Loucy (cell line): ENCODE results near the gene MEF2A.

Experiments
- H2AFZ ChIP-seq: fragments of 200-600 bp; sonication (generic); 2 replicates; pipeline ENCODE4 v1.6.0; 2016; ENCODE audit warnings: antibody characterized with exemption, mild to moderate bottlenecking, low read length, moderate library complexity
- H3F3A ChIP-seq: fragments of 200-600 bp; 2 replicates; pipeline ENCODE4 v1.6.0; 2016; ENCODE audit warnings: antibody characterized with exemption, low read depth, mild to moderate bottlenecking
- H3K27me3 ChIP-seq: fragments of 200-600 bp; sonication (generic); 2 replicates; pipeline ENCODE4 v1.6.1; 2014; ENCODE audit warnings: low read length, mild to moderate bottlenecking; ENCODE audit not compliant: insufficient read depth, poor library complexity, severe bottlenecking
- H3K36me3 ChIP-seq: fragments of 200-600 bp; sonication (generic); 2 replicates; pipeline ENCODE4 v1.6.1; 2016; ENCODE audit warnings: low read length; ENCODE audit not compliant: insufficient read depth
- H3K4me1 ChIP-seq: fragments of 200-600 bp; sonication (generic); 2 replicates; pipeline ENCODE4 v1.5.1; 2014; ENCODE audit warnings: low read length, mild to moderate bottlenecking; ENCODE audit not compliant: insufficient read depth, poor library complexity, severe bottlenecking
- H3K4me2 ChIP-seq: fragments of 200-600 bp; sonication (generic); 2 replicates; pipeline ENCODE4 v1.6.0; 2014; ENCODE audit warnings: antibody characterized with exemption, low read length, low read depth, mild to moderate bottlenecking; ENCODE audit not compliant: poor library complexity, severe bottlenecking
- H3K4me3 ChIP-seq: fragments of 200-600 bp; sonication (generic); 2 replicates; pipeline ENCODE4 v1.5.1; 2014; ENCODE audit warnings: low read length, mild to moderate bottlenecking, mixed read lengths; ENCODE audit not compliant: poor library complexity, severe bottlenecking
- H3K79me2 ChIP-seq: fragments of 200-600 bp; sonication (generic); 2 replicates; pipeline ENCODE4 v1.6.1; 2014; ENCODE audit warnings: low read length; ENCODE audit not compliant: insufficient read depth
- H3K9ac ChIP-seq: fragments of 200-600 bp; sonication (generic); 2 replicates; pipeline ENCODE4 v1.6.0; 2014; ENCODE audit warnings: mild to moderate bottlenecking, low read depth, low read length, moderate library complexity; ENCODE audit not compliant: poor library complexity, severe bottlenecking
- H3K9me2 ChIP-seq: fragments of 200-600 bp; sonication (generic); replicated peaks from 2 replicates; pipeline ENCODE4 v1.6.1; 2016; ENCODE audit warnings: low read depth, low read length, mixed read lengths
- H3K9me3 ChIP-seq: fragments of 200-600 bp; sonication (generic); 2 replicates; pipeline ENCODE4 v1.6.1; 2014; ENCODE audit warnings: mild to moderate bottlenecking, antibody characterized with exemption, low read length, low read depth; ENCODE audit not compliant: insufficient read depth
- H4K20me1 ChIP-seq: fragments of 200-600 bp; sonication (generic); 2 replicates; pipeline ENCODE4 v1.6.0; 2014; ENCODE audit warnings: antibody characterized with exemption, low read length, mild to moderate bottlenecking; ENCODE audit not compliant: insufficient read depth, poor library complexity, severe bottlenecking
- CTCF ChIP-seq: fragments of 200-600 bp; sonication (generic); conservative IDR thresholded peaks from 2 replicates; pipeline ENCODE4 v1.5.1; 2014; ENCODE audit warnings: mild to moderate bottlenecking, antibody characterized with exemption, low read length
- EZH2phosphoT487 ChIP-seq: fragments of 200-600 bp; IDR thresholded peaks from 2 replicates; pipeline ENCODE4 v1.6.1; 2018; ENCODE audit warnings: antibody characterized with exemption, mild to moderate bottlenecking, moderate library complexity, borderline replicate concordance

Gene MEF2A

GRCh38 chr15:99727330-99727729 is 161.5 kb downstream of the MEF2A start:
- Histone ChIP-seq H3K36me3 (no peaks in the 10 kb centered on the region), H4K20me1 (no peaks in the 10 kb centered on the region), H2AFZ (no peak overlapping the region), H3K4me3 (no peak overlapping the region), H3K27me3 (no peaks in the 10 kb centered on the region), H3K9me3 (no peaks in the 10 kb centered on the region), H3F3A (no peaks in the 10 kb centered on the region), H3K9ac (no peak overlapping the region), H3K4me2 (no peak overlapping the region), H3K9me2 (no peaks in the 10 kb centered on the region), H3K79me2 (no peaks in the 10 kb centered on the region), H3K4me1 (peaks cover 2% of the 10 kb centered on the region)
- TF ChIP-seq EZH2phosphoT487 = no peak
- no peak for TF ChIP-seq CTCF

GRCh38 chr15:99727733-99728132 is 161.9 kb downstream of the MEF2A start:
- H3K4me1 ChIP-seq = peaks cover 4% of the 10 kb centered on the region
- H4K20me1 ChIP-seq = no peaks in the 10 kb centered on the region
- no peaks in the 10 kb centered on the region for H3K9me2 ChIP-seq
- H3F3A ChIP-seq = no peaks in the 10 kb centered on the region
- H3K4me3 ChIP-seq = no peak overlapping the region
- no peak overlapping the region for H3K4me2 ChIP-seq
- H3K9ac ChIP-seq = no peak overlapping the region
- no peaks in the 10 kb centered on the region for H3K36me3 ChIP-seq
- no peak for TF ChIP-seq CTCF
- no peak for TF ChIP-seq EZH2phosphoT487
- H3K9me3 ChIP-seq = no peaks in the 10 kb centered on the region
- no peak overlapping the region for H2AFZ ChIP-seq
- H3K27me3 ChIP-seq = no peaks in the 10 kb centered on the region
- H3K79me2 ChIP-seq = no peaks in the 10 kb centered on the region

- Histone ChIP-seq H3F3A (no peaks in the 10 kb centered on the region), H3K4me3 (no peak overlapping the region), H3K79me2 (no peaks in the 10 kb centered on the region), H3K9me3 (no peaks in the 10 kb centered on the region), H3K9ac (no peak overlapping the region), H3K9me2 (no peaks in the 10 kb centered on the region), H2AFZ (no peak overlapping the region), H4K20me1 (no peaks in the 10 kb centered on the region), H3K4me1 (peaks cover 4% of the 10 kb centered on the region), H3K27me3 (no peaks in the 10 kb centered on the region), H3K36me3 (no peaks in the 10 kb centered on the region), H3K4me2 (no peak overlapping the region)
- TF ChIP-seq EZH2phosphoT487 (no peak), CTCF (no peak)
These were observed 163.1 kb downstream of the MEF2A start for GRCh38 chr15:99728916-99729315.
